ENCODE measurements around the gene CCDC91. TPM values are rescaled to one million over a fixed set of nuclear protein-coding genes. Genes with fewer than 3 reads are reported as not detected.

CCDC91 gene
- total and polyA plus RNA-seq, 9 of the 15 experiments (the other 6 are each of a cell fraction or from before 2014, with no cell fraction given), result 10.1 to 31.1 (median 26.3) TPM

GRCh38 chr12:28190321-28191050 is at the start of gene CCDC91 (continued):
- TF ChIP-seq SFPQ (IDR thresholded peaks at IDR 0.05; ENCODE audit: low read depth, low read length), result no peak
- TF ChIP-seq GTF2F1 (IDR thresholded peaks at IDR 0.05; ENCODE audit: low read depth, low read length), result no peak
- TF ChIP-seq ATF4 (CRISPR knock-in tag; IDR thresholded peaks at IDR 0.05), result no peak
- peak; percentile 70 for TF ChIP-seq CTBP1 (IDR thresholded peaks at IDR 0.05; ENCODE audit: borderline replicate concordance)
- TF ChIP-seq MIER1 (IDR thresholded peaks at IDR 0.05; ENCODE audit: low read depth), result no peak
- no peak for TF ChIP-seq HNRNPUL1 (IDR thresholded peaks at IDR 0.05; ENCODE audit: low read length)
- peak; percentile 55; the same call in 1 of the 2 replicates for TF ChIP-seq THAP7 (CRISPR knock-in tag; IDR thresholded peaks at IDR 0.05)
- TF ChIP-seq ZNF740 (CRISPR knock-in tag; IDR thresholded peaks at IDR 0.05), result no peak
- no peak for TF ChIP-seq ZNF740 (tag; IDR thresholded peaks at IDR 0.05)
- TF ChIP-seq ZNF165 (CRISPR knock-in tag; IDR thresholded peaks at IDR 0.05; ENCODE audit: borderline replicate concordance), result peak; percentile 47; the same call in 1 of the 2 replicates
- no peak for TF ChIP-seq ZNF512 (tag; IDR thresholded peaks at IDR 0.05)
- TF ChIP-seq E2F5 (CRISPR knock-in tag; IDR thresholded peaks at IDR 0.05), result 0 out of 2 replicates have a peak, but pooled peaks have one; percentile 56
- TF ChIP-seq SP2 (IDR thresholded peaks at IDR 0.05; ENCODE audit: extremely low read depth, low read depth, low read length, poor library complexity, severe bottlenecking), result no peak
- TF ChIP-seq PCBP1 (IDR thresholded peaks at IDR 0.05; ENCODE audit: low read depth, low read length, poor library complexity, severe bottlenecking), result peak; percentile 95
- TF ChIP-seq CBFB (CRISPR knock-in tag; IDR thresholded peaks at IDR 0.05), result 0 out of 2 replicates have a peak, but pooled peaks have one; percentile 31
- TF ChIP-seq ZNF431 (CRISPR knock-in tag; IDR thresholded peaks at IDR 0.05), result no peak; the same call in 1 of the 2 replicates
- TF ChIP-seq FIP1L1 (IDR thresholded peaks at IDR 0.05; ENCODE audit: low read depth, low read length, poor library complexity, severe bottlenecking), result peak; percentile 45
- TF ChIP-seq POLR2A (conservative IDR thresholded peaks at IDR 0.05), result peak; percentile 91
- TF ChIP-seq TFAM (CRISPR knock-in tag; conservative IDR thresholded peaks at IDR 0.05), result no peak
- no peak for TF ChIP-seq ARID2 (IDR thresholded peaks at IDR 0.05)
- TF ChIP-seq ZNF830 (CRISPR knock-in tag; IDR thresholded peaks at IDR 0.05), result no peak
- no peak for TF ChIP-seq STAT5B (CRISPR knock-in tag; IDR thresholded peaks at IDR 0.05)
